HG03039 (cell line): ENCODE measurements around the gene DALRD3.
"Not testable (repeated sequence)": the region's sequence is repeated elsewhere in the genome, so short reads cannot be mapped to it uniquely, and the experiment has no call there.

Experiments used
- ATAC-seq: cut with Tn5 transposase; IDR thresholded peaks from one replicate; pipeline ENCODE4 v1.9.1; 2021; ENCODE audit warnings: mild to moderate bottlenecking, moderate library complexity; ENCODE audit not compliant: unreplicated experiment

Gene DALRD3

GRCh38 chr3:49021813-49022687, 3.7 kb upstream of the DALRD3 start, which contains the start of gene NDUFAF3:
Gene NDUFAF3, plus strand, starts transcription at chr3:49022121. Its CDS starts 24 bp downstream, at chr3:49022145.
- peak; percentile 48 for ATAC-seq

GRCh38 chr3:49021213-49021812, 2.9 kb upstream of the DALRD3 start:
- peak; percentile 44 for ATAC-seq

GRCh38 chr3:49020330-49021212, 2.2 kb upstream of the DALRD3 start:
- ATAC-seq = peak; percentile 2

GRCh38 chr3:49019941-49020329, 1.6 kb upstream of the DALRD3 start:
- ATAC-seq = no peak

GRCh38 chr3:49018707-49019006, 277 bp upstream of the DALRD3 start:
- no peak for ATAC-seq

GRCh38 chr3:49017229-49017970, 980 bp downstream of the DALRD3 start:
- ATAC-seq = no peak

- ATAC-seq = no peak
These were observed 1.8 kb downstream of the DALRD3 start for GRCh38 chr3:49016414-49017228.

GRCh38 chr3:49015765-49016164, 2.6 kb downstream of the DALRD3 start:
- ATAC-seq = no peak

- ATAC-seq = no peak
These were observed 3.3 kb downstream of the DALRD3 start for GRCh38 chr3:49015072-49015471.

GRCh38 chr3:49013738-49014660, 4.4 kb downstream of the DALRD3 start:
- no peak for ATAC-seq

GRCh38 chr3:49013113-49013737, 5.2 kb downstream of the DALRD3 start:
- no peak for ATAC-seq

GRCh38 chr3:49012441-49013017, 5.9 kb downstream of the DALRD3 start:
- ATAC-seq = no peak

- no peak for ATAC-seq
These were observed 9.0 kb downstream of the DALRD3 start for GRCh38 chr3:49009396-49009795.

- ATAC-seq = not testable (repeated sequence)
These were observed 9.8 kb downstream of the DALRD3 start for GRCh38 chr3:49008627-49009026.

GRCh38 chr3:49007771-49008528, 10.4 kb downstream of the DALRD3 start:
- peak; percentile 39 for ATAC-seq

GRCh38 chr3:49007068-49007770, 11.2 kb downstream of the DALRD3 start, which contains the start of gene WDR6:
Gene WDR6, plus strand, starts transcription at chr3:49007391. Its CDS starts 41 bp downstream, at chr3:49007432.
- ATAC-seq = peak; percentile 76
